GM12874 (cell line): ENCODE measurements around the gene TRAPPC8.

Experiments used
- CTCF ChIP-seq: IDR thresholded peaks from 2 replicates; pipeline ENCODE4 v1.5.1; 2011; ENCODE audit warnings: low read depth, mild to moderate bottlenecking, control low read depth, low read length, moderate library complexity; ENCODE audit not compliant: insufficient read depth

Gene TRAPPC8

DNA sequence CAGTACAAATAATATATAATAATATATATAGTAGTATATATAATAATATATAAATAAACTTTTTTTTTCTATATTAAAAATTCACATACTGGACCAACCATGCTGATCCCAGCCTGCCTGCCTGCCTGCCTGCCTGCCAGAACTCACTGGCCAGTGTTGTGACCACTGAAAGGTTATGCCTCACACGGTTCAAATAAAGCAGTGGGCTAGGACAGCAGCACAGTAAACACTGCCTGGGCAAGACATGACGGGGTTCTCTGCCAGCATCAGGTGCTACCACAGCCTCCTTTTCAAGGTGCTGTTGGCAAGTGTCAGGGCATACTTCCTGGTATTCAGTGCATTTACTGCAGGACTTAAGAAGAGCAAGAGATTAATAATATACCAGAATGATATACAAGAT, 67.6 kb downstream of the TRAPPC8 start:
- no peak for TF ChIP-seq CTCF

DNA sequence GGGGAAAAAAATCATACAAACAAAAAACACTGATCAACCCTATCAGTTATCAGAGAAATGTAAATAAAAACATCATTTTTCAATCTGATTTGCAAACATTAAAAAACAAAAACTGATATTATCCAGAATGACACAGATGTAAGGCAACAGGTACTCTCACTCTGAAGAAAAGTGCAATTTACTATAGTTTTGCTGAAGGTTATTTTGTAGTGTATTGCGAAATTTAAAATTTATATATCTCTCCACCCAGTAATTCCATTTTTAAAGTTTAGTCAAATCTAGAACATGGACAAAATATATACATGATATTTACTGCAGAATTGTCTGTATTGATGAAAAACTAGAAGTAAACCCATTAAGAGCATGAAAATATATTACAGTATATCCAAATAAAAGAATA, 79.8 kb downstream of the TRAPPC8 start:
- no peak for TF ChIP-seq CTCF

DNA sequence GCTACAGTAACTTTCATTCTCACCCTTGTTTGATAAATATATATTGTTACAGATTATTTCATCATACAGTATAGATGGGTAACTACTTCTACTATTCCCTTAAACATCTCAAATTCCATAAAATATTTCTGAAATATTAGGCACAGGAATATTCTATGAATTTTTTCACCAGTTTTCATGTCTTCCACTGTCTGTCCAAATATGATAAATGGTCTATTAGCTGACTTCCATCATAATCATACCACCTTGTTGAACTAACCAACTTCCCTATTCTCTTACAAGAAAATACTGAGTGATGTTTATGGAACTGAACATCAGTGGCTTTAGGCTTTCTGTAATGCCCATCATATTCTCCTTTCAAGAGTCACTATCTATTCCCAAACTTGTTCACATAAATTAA, 82.4 kb downstream of the TRAPPC8 start:
- no peak for TF ChIP-seq CTCF

- TF ChIP-seq CTCF: no peak
Observed at GRCh38 chr18:31857526-31858106, 85.3 kb downstream of the TRAPPC8 start.

GRCh38 chr18:31850844-31851243, 92.1 kb downstream of the TRAPPC8 start:
- TF ChIP-seq CTCF: no peak

DNA sequence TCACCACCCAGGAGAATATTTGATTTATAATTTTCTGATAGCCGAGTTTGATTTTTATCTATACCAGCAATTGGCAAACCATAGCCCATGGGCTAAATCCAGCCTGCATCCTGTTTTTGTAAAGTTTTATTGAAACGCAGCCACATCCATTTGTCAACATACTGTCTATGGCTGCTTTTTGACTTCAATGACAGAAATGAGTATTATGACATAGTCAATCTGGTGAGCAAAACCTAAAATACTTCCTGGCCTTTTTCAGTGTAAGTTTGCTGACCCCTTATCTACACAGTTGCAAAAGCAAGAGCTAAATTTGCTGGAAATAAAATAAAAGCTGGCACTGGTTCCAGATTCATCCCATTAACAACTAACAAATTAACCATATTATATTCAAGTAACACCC, 102.4 kb downstream of the TRAPPC8 start:
- TF ChIP-seq CTCF: no peak

DNA sequence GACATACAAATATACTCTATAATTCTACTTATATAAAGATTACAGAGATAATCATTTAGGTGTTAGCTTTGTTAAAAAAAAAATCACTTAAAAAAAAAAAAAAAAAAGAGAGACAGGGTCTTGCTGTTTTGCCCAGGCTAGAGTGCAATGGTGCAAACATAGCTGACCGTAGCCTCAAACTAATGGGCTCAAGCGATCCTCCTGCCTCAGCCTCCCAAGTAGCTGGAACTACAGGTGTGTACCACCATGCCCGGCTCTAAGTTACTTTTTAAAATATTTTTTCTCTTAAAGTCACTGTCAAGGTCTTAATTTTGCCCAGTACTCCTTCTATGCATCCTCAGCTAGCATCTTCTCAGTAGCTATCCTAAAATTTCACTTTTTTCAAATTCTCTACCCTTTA, 105.0 kb downstream of the TRAPPC8 start:
- no peak for TF ChIP-seq CTCF
